NCI-H1417 treated with DMSO at 0.1 percent for 48 hours (cell line): ENCODE measurements around the gene SLC23A2.

Experiments
- DNase-seq: peaks from one replicate; lab custom pipeline; 2025; lab: John Stamatoyannopoulos, UW

Gene SLC23A2

GRCh38 chr20:4813863-4814695 is 187.2 kb downstream of the SLC23A2 start:
- DNase-seq: no peak

GRCh38 chr20:4813076-4813862 is 188.0 kb downstream of the SLC23A2 start:
- no peak for DNase-seq

DNA sequence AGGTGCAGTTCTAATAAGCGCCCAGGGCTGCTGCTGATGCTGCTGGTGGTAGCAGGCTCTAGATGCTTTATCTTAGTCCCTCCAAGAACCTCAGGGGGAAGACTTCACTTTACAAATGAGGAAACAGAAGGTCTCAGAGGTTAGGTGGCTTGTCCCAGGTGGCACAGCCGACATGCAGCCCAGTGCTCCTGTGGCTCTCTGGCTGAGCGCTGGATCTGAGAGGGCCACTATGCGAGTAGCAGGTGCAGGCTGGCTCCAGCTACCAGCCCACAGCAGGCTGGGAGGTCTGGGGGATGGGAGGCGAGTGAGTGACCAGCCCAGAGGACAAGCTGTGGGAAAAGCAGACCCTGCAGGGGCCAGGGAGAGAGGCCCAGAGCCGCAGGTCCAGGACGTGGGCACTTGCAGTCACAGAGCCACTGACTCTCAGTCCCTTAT is 188.7 kb downstream of the SLC23A2 start:
- no peak for DNase-seq

GRCh38 chr20:4812216-4812615 is 189.1 kb downstream of the SLC23A2 start:
- no peak for DNase-seq

DNA sequence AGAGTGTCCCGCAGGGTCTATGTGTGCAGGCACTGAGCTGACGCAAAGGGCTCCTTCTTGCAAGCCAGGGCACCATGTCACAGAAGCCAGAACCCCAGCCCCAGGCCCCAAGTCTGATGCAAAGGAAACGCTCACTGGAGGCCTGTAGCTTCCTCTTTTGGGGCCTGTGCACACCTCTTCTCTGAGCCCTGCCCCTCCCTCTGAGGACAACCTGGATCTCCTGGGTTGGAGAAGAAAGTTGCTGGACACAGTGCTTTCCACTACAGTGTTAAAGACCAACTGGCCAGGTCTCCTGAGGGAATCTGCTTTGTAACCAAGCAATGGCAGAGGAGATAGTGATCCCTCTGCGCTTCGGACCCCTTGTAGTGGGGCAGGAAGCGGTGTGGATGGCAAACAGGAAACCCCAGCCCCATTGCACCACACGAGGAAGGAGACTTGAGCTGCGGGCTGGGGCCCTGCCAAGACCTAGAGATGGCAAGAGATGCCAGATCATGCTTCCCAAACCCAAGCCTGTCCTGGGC is 189.6 kb downstream of the SLC23A2 start:
- no peak for DNase-seq

- no peak for DNase-seq
Measured at GRCh38 chr20:4811257-4811656, 190.1 kb downstream of the SLC23A2 start.

DNA sequence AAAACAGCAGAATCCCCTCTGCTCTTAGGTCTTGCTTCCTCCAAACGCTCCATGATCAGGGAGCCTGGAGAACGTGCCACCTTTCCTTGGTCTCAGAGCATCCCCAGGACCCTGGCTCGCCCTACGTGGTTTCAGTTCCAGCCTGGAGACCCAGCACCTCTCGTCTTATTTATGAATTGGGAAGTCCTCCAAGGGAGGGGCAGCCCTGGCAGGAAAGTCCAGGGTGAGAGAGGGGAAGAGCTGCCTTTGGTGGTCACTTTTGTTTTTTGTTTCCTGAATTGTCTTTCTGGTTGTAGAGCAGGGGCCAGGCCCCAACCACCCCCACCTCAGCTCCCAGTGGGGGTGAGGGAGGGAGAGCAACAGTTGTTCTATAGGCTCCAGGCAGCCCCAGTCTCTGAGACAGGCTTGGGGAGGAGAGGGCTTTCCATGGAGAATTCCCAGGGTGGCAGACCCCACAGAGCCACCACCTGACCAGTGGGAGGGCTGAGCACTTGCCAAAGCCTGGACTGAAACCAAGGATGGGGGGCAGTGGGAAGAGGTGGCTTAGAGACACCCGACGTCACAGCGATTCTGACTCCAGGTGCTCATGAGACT is 190.8 kb downstream of the SLC23A2 start:
- no peak for DNase-seq

GRCh38 chr20:4809707-4810106 is 191.6 kb downstream of the SLC23A2 start:
- DNase-seq: no peak

GRCh38 chr20:4808872-4809271 is 192.4 kb downstream of the SLC23A2 start:
- no peak for DNase-seq

DNA sequence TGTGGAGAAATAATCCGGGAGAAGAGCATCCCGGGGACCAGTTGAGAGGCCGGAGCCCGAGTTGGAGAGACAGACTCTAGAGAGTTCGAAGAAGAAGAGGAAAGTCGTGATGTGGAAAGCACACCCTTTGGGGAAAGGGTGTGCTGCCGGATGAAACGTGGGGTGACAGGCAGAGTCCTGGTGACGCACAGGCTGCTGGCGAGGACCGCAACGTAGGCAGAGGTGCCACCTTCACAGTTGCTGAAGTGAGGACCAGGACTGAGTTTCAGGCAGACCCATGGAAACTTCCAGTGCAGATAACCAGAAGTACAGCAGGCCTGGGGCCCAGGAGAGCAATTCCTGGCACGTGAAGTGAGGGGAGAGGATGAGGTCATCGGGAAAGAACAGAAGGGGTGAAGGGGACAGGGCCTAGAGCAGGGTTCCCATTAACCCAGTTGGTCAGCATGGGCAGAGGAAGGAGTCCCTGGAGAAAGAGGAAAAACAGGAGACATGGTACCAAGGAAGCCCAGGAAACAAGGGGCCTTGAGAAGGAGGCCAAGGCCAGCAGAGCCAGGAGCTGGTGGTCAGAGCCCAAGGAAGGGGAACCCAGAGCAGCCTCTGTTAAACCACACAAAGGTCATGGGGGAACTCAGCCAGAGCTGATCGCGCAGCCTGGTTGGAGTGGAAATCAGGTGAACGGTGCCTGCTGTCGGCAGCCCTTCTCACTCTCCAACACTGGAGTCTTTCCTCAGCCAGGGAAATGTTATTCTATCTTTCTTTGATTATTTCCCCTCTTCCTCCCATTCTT is 195.5 kb downstream of the SLC23A2 start:
- DNase-seq: no peak

- no peak for DNase-seq
Measured at GRCh38 chr20:4802527-4802926, 198.8 kb downstream of the SLC23A2 start.
